Mesodermal cell (in vitro differentiated cells): ENCODE measurements around the gene MAP3K20.
"Not testable (repeated sequence)": the region's sequence is repeated elsewhere in the genome, so short reads cannot be mapped to it uniquely, and the experiment has no call there.

ENCODE experiments used
- H3K27ac ChIP-seq: 2 replicates; pipeline ENCODE4 v1.7.0; 2013; ENCODE audit warnings: mild to moderate bottlenecking, low read depth, low read length, moderate library complexity; ENCODE audit not compliant: severe bottlenecking
- H3K36me3 ChIP-seq: 2 replicates; pipeline ENCODE4 v1.7.1; 2013; ENCODE audit warnings: mild to moderate bottlenecking, low read length, moderate library complexity; ENCODE audit not compliant: control insufficient read depth, insufficient read depth
- H3K4me1 ChIP-seq: one replicate; pipeline ENCODE4 v1.7.1; 2013; ENCODE audit warnings: mild to moderate bottlenecking, low read length; ENCODE audit not compliant: insufficient read depth, control insufficient read depth, poor library complexity, severe bottlenecking
- H3K4me3 ChIP-seq: 2 replicates; pipeline ENCODE4 v1.7.0; 2013; ENCODE audit warnings: low read length, control low read depth, mild to moderate bottlenecking; ENCODE audit not compliant: insufficient read depth, poor library complexity, severe bottlenecking; ENCODE audit errors: extremely low read depth
- H3K9me3 ChIP-seq: 2 replicates; pipeline ENCODE4 v1.7.1; 2013; ENCODE audit warnings: mild to moderate bottlenecking, low read length, moderate library complexity; ENCODE audit not compliant: control insufficient read depth
- WGBS, 2 experiments: methylation state at CpG; one replicate each; pipeline ENCODE4 v1.1.5; 2013; ENCODE audit warnings: missing lambda C conversion rate in 2 of 2; ENCODE audit not compliant: insufficient coverage in 2 of 2; 5-methylcytosine and 5-hydroxymethylcytosine counted together

Gene MAP3K20

GRCh38 chr2:173279527-173279868 is 203.9 kb downstream of the MAP3K20 start:
- Histone ChIP-seq H3K36me3 (no peaks in the 10 kb centered on the region), H3K27ac (no peak overlapping the region), H3K4me1 (no peaks in the 10 kb centered on the region), H3K4me3 (no peak overlapping the region), H3K9me3 (peaks cover 7% of the 10 kb centered on the region)
- whole genome bisulfite sequencing, 2 experiments: 100% methylated on average over 2 of the region's 3 CpGs; no CpG with 5 or more reads in 1 of the 2 experiments

- Histone ChIP-seq H3K9me3 (peaks cover 7% of the 10 kb centered on the region), H3K4me1 (no peaks in the 10 kb centered on the region), H3K36me3 (no peaks in the 10 kb centered on the region), H3K27ac (no peak overlapping the region), H3K4me3 (no peak overlapping the region)
- 90 to 91% methylated on average over 8 to 9 of the region's 11 CpGs for WGBS, 2 experiments
Observed at GRCh38 chr2:173280853-173281252, 205.2 kb downstream of the MAP3K20 start.

- not testable (repeated sequence) for H3K4me1 ChIP-seq, H3K9me3 ChIP-seq, H3K27ac ChIP-seq, H3K36me3 ChIP-seq, H3K4me3 ChIP-seq
- WGBS, 2 experiments: 78 to 88% methylated on average over 6 to 7 of the region's 8 CpGs
Observed at GRCh38 chr2:173281898-173282297, 206.3 kb downstream of the MAP3K20 start.

GRCh38 chr2:173282795-173283545 is 207.3 kb downstream of the MAP3K20 start:
- Histone ChIP-seq H3K4me1 (no peaks in the 10 kb centered on the region), H3K9me3 (peaks cover 7% of the 10 kb centered on the region), H3K27ac (no peak overlapping the region), H3K4me3 (no peak overlapping the region), H3K36me3 (no peaks in the 10 kb centered on the region)
- WGBS, 2 experiments: 93 to 95% methylated on average over 18 to 26 of the region's 28 CpGs

- H3K4me3 ChIP-seq: no peak overlapping the region
- H3K4me1 ChIP-seq: no peaks in the 10 kb centered on the region
- H3K9me3 ChIP-seq: peaks cover 10% of the 10 kb centered on the region
- 49 to 63% methylated on average over 2 to 3 of the region's 7 CpGs for WGBS, 2 experiments
- no peaks in the 10 kb centered on the region for H3K36me3 ChIP-seq
- no peak overlapping the region for H3K27ac ChIP-seq
Observed at GRCh38 chr2:173286153-173286809, 210.6 kb downstream of the MAP3K20 start.

- Histone ChIP-seq H3K9me3 (peaks cover 14% of the 10 kb centered on the region), H3K4me3 (no peak overlapping the region), H3K27ac (no peak overlapping the region), H3K4me1 (no peaks in the 10 kb centered on the region), H3K36me3 (no peaks in the 10 kb centered on the region)
- WGBS, 2 experiments: 75% methylated on average over 2 of the region's 2 CpGs; no CpG with 5 or more reads in 1 of the 2 experiments
Observed at GRCh38 chr2:173287594-173287993, 211.9 kb downstream of the MAP3K20 start.

- no peaks in the 10 kb centered on the region for H3K36me3 ChIP-seq
- H3K9me3 ChIP-seq: peaks cover 10% of the 10 kb centered on the region
- no peak overlapping the region for H3K27ac ChIP-seq
- no peak overlapping the region for H3K4me3 ChIP-seq
- WGBS, 2 experiments: 87 to 100% methylated on average over 1 to 3 of the region's 3 CpGs
- no peaks in the 10 kb centered on the region for H3K4me1 ChIP-seq
Observed at GRCh38 chr2:173288561-173288960, 212.9 kb downstream of the MAP3K20 start.

GRCh38 chr2:173290046-173290445 is 214.4 kb downstream of the MAP3K20 start:
- Histone ChIP-seq H3K36me3 (no peaks in the 10 kb centered on the region), H3K9me3 (peaks cover 10% of the 10 kb centered on the region), H3K27ac (no peak overlapping the region), H3K4me3 (no peak overlapping the region), H3K4me1 (no peaks in the 10 kb centered on the region)
- WGBS, 2 experiments: no CpG with 5 or more reads among the region's 2 CpGs

GRCh38 chr2:173290518-173290917 is 214.9 kb downstream of the MAP3K20 start:
- Histone ChIP-seq H3K27ac (no peak overlapping the region), H3K9me3 (peaks cover 10% of the 10 kb centered on the region), H3K4me1 (no peaks in the 10 kb centered on the region), H3K36me3 (no peaks in the 10 kb centered on the region), H3K4me3 (no peak overlapping the region)
- WGBS, 2 experiments: 67 to 100% methylated on average over 2 to 5 of the region's 6 CpGs

GRCh38 chr2:173291412-173291811 is 215.8 kb downstream of the MAP3K20 start:
- Histone ChIP-seq H3K9me3 (peaks cover 14% of the 10 kb centered on the region), H3K27ac (no peak overlapping the region), H3K4me3 (no peak overlapping the region), H3K4me1 (no peaks in the 10 kb centered on the region), H3K36me3 (no peaks in the 10 kb centered on the region)
- WGBS, 2 experiments: 96 to 100% methylated on average over 1 to 3 of the region's 4 CpGs

- Histone ChIP-seq H3K27ac (no peak overlapping the region), H3K4me1 (no peaks in the 10 kb centered on the region), H3K4me3 (no peak overlapping the region), H3K9me3 (peaks cover 52% of the 10 kb centered on the region), H3K36me3 (no peaks in the 10 kb centered on the region)
- WGBS, 2 experiments: 90 to 92% methylated on average over 2 of the region's 2 CpGs
Observed at GRCh38 chr2:173296235-173296634, 220.6 kb downstream of the MAP3K20 start.
